Upper lobe of left lung (tissue), 6 donors: ENCODE measurements around the gene ARHGEF2. TPM values are rescaled to one million over a fixed set of nuclear protein-coding genes. Genes with fewer than 3 reads are reported as not detected.
A peak's percentile ranks its signal among the peaks of the same experiment; 100 is the strongest.

ENCODE experiments used
- ATAC-seq, 2 donors: fragments of 200-7000 bp; cut with Tn5 transposase; one replicate each; pipeline ENCODE4 v1.9.1; 2022; ENCODE audit warnings: mild to moderate bottlenecking in 2 of 2, moderate library complexity in 2 of 2; ENCODE audit not compliant: low FRiP score in 2 of 2
- DNase-seq, 2 donors: peaks; one replicate each; pipeline ENCODE4 v3.0.0-alpha.2; 2019 to 2020
- H3K27ac ChIP-seq, 4 donors: fragments of 200-600 bp; sonication (generic); one replicate each; pipeline ENCODE4 v1.5.1; 2016 to 2019
- H3K27me3 ChIP-seq, 4 donors: fragments of 200-600 bp; sonication (generic); one replicate each; pipeline ENCODE4 v1.5.1; 2017 to 2019
- H3K36me3 ChIP-seq, 4 donors: fragments of 200-600 bp; sonication (generic); one replicate each; pipeline ENCODE4 v1.5.1; 2016 to 2019
- H3K4me1 ChIP-seq, 4 donors: fragments of 200-600 bp; sonication (generic); one replicate each; pipeline ENCODE4 v1.5.1; 2018 to 2019
- H3K4me3 ChIP-seq, 4 donors: fragments of 200-600 bp; sonication (generic); one replicate each; pipeline ENCODE4 v1.5.1; 2017 to 2019; ENCODE audit warnings: mild to moderate bottlenecking in 2 of 4, moderate library complexity in 1 of 4
- H3K9me3 ChIP-seq, 4 donors: fragments of 200-600 bp; sonication (generic); one replicate each; pipeline ENCODE4 v1.5.1; 2018 to 2019
- EP300 ChIP-seq, 4 donors: sonication (generic); formaldehyde crosslinking; IDR thresholded peaks; one replicate each; pipeline ENCODE4 v1.5.1; 2017; ENCODE audit warnings: antibody characterized with exemption in 4 of 4, control low read depth in 2 of 4
- POLR2A ChIP-seq, 4 donors: fragments of 450-650 bp; IDR thresholded peaks; one replicate each; pipeline ENCODE4 v1.5.1; 2016 to 2017; ENCODE audit warnings: antibody characterized with exemption in 4 of 4, mild to moderate bottlenecking in 2 of 4
- POLR2AphosphoS5 ChIP-seq, 2 donors: sonication (generic); formaldehyde crosslinking; IDR thresholded peaks; one replicate each; pipeline ENCODE4 v1.5.1; 2017; ENCODE audit warnings: antibody characterized with exemption in 2 of 2
- WGBS, 2 donors: methylation state at CpG; one replicate each; pipeline ENCODE4 v1.1.5; 2017 to 2018; 5-methylcytosine and 5-hydroxymethylcytosine counted together
- total RNA-seq, 6 donors: library from RNA; depleted of rRNA in 4 of 6; stranded (reverse); fragments of >200 nt in 4 of 6; gene quantifications; one replicate each; pipeline versions ENCODE4 v1.1.0 to v1.2.1, GENCODE V29; 2016 to 2021
- TF ChIP-seq, protein P1 (sequence below), 6 experiments: fragments of 450-650 bp in 4 of 6; fragments of 200-600 bp in 2 of 6; sonication (generic) in 2 of 6; IDR thresholded peaks; one replicate each; pipeline ENCODE4 v1.5.1; 2016 to 2019; ENCODE audit warnings: antibody characterized with exemption in 6 of 6
- donor health status: DM: no; HTN: no; CAD: no; lungs with moderate emphysema.
- donor health status: DM: no; HTN: yes; CAD: no; lungs with severe emphysema.

The ARHGEF2 gene
- total RNA-seq, 6 donors from 2014 or later = 198 to 969 (median 229) TPM

DNA sequence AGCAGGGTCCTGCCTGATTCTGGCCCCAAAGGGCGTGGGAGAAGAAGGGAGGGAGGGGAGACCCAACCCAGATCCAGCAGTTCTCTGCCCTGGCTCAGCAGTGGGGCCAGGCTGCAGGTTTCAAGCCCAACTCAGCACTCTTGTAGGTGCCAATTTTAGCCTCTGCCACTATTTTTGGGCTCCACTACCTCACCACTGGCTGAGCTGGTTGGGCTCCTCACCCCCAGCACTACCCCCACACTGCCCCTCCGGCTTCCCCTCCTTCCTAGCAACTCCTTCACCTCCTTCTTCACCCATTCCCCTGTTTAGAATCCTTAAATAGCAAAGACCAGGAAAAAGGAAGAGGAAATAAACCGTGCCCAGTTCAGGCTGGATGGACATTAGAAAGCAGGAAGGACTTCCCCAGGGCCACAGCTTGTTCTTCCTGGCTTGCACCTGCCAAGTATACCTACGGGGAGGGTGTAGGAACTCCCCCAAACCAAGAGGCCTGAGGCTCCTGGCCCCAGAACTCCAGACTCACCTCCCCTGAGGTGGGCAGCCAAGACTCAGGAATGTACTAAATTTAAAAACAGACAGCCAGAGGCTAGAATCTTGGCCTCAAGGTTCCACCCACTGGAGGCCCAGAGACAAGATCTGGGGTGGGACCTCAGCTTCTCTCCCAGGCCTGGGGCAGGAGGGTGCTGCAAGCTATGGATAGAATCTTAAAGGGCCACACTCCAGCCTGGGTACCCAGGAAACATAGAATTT is 1.4 kb upstream of the ARHGEF2 start:
- peak overlapping the region; percentile 60 to 97 (median 66) for H3K4me3 ChIP-seq
- DNase-seq = peak in 1 of 2 donors; percentile 58

DNA sequence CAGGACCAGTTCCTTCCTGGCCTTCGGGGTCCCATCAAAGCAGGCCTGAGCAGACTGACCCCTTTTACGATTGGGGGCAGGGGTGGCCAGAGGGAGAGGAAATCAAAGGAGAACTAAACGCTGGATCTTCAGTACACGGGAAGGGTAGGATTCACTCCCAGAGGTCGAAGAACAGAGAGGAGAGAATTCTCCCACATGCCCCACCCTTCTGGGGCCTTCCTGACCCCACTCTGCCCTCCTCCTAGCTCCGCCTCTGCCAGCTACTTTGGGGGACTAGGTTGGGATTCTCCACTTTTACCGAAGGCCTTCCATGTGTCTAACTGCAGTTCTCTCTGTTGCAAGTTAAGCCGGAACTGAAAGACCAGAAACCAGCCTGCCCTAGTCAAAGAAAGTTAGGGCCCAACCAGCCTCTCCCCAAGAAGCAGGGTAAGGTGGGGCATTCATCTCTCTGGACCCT is 654 bp upstream of the ARHGEF2 start:
- WGBS, 2 donors = 1 to 2% methylated on average over 7 to 8 of the region's 8 CpGs
- Histone ChIP-seq H3K36me3 (no peaks in the 10 kb centered on the region), H3K27ac (peak overlapping the region; percentile 85 to 100 (median 98)), H3K4me1 (peaks cover 68 to 88% (median 83%) of the 10 kb centered on the region in 4 donors), H3K27me3 (no peaks in the 10 kb centered on the region), H3K9me3 (no peaks in the 10 kb centered on the region), H3K4me3 (peak overlapping the region; percentile 60 to 97 (median 66))
- TF ChIP-seq POLR2AphosphoS5 (IDR thresholded peaks at IDR 0.05) (peak in 1 of 2 donors; percentile 13), POLR2A (IDR thresholded peaks at IDR 0.05) (no peak), EP300 (IDR thresholded peaks at IDR 0.05) (no peak)
- DNase-seq (no peak), ATAC-seq (peak in 1 of 2 donors; percentile 23)

More for the DNA sequence above, 1.4 kb upstream of the ARHGEF2 start:
- no peaks in the 10 kb centered on the region for H3K9me3 ChIP-seq
- peaks cover 65 to 86% (median 77%) of the 10 kb centered on the region in 4 donors for H3K4me1 ChIP-seq
- ATAC-seq = no peak
- H3K27me3 ChIP-seq = no peaks in the 10 kb centered on the region
- no peak for TF ChIP-seq EP300 (IDR thresholded peaks at IDR 0.05)
- no peak for TF ChIP-seq POLR2A (IDR thresholded peaks at IDR 0.05)
- TF ChIP-seq, protein P1, sequence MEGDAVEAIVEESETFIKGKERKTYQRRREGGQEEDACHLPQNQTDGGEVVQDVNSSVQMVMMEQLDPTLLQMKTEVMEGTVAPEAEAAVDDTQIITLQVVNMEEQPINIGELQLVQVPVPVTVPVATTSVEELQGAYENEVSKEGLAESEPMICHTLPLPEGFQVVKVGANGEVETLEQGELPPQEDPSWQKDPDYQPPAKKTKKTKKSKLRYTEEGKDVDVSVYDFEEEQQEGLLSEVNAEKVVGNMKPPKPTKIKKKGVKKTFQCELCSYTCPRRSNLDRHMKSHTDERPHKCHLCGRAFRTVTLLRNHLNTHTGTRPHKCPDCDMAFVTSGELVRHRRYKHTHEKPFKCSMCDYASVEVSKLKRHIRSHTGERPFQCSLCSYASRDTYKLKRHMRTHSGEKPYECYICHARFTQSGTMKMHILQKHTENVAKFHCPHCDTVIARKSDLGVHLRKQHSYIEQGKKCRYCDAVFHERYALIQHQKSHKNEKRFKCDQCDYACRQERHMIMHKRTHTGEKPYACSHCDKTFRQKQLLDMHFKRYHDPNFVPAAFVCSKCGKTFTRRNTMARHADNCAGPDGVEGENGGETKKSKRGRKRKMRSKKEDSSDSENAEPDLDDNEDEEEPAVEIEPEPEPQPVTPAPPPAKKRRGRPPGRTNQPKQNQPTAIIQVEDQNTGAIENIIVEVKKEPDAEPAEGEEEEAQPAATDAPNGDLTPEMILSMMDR (IDR thresholded peaks at IDR 0.05) = no peak
- TF ChIP-seq POLR2AphosphoS5 (IDR thresholded peaks at IDR 0.05) = no peak
- H3K36me3 ChIP-seq = no peaks in the 10 kb centered on the region
- WGBS, 2 donors = 6 to 13% methylated on average over 3 to 4 of the region's 4 CpGs
- peak overlapping the region; percentile 85 to 100 (median 98) for H3K27ac ChIP-seq

DNA sequence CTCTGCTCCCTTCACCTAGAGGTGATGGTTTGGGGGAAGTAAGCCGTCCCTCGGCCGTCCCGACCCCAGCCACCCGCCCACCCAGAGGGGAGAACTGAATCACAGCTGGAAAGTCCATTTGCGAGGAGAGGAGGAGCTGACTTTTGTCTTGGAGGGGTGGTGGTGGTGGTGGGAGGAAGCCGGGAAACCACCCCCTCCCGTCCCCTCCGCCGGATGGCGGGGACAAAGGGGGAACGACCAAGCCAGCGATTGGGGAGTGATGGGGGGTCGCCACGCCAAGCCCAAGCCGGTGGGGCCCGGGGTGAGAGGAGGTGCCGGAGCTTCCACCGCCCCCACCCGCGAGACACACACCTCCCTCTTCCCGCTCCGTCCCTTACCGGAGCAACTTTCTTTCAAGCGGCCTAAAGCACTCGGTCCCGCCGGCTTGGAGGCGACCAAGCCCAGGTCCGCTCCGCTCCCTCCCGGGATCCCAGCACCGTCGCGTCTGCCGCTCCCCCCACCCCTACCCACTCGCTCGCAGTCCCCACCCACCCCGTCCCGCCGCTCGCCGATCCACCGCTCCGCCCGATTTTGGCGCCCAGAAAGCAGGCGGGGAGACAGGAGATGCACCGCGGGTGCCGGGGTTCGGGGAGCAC is 540 bp downstream of the ARHGEF2 start:
- no peaks in the 10 kb centered on the region for H3K9me3 ChIP-seq
- H3K27me3 ChIP-seq = no peaks in the 10 kb centered on the region
- no peaks in the 10 kb centered on the region for H3K36me3 ChIP-seq
- H3K27ac ChIP-seq = peak overlapping the region; percentile 85 to 100 (median 98)
- TF ChIP-seq POLR2AphosphoS5 (IDR thresholded peaks at IDR 0.05) (peak in 1 of 2 donors; percentile 3), EP300 (IDR thresholded peaks at IDR 0.05) (no peak)
- peaks cover 68 to 86% (median 83%) of the 10 kb centered on the region in 4 donors for H3K4me1 ChIP-seq
- H3K4me3 ChIP-seq = peak overlapping the region; percentile 60 to 97 (median 66)
- ATAC-seq (peak in 1 of 2 donors; percentile 65), DNase-seq (peak; percentile 40 to 88)
- 0 to 2% methylated on average over 10 to 18 of the region's 52 CpGs for WGBS, 2 donors

GRCh38 chr1:155976913-155977689 is 1.2 kb downstream of the ARHGEF2 start:
- Histone ChIP-seq H3K4me1 (peaks cover 68 to 86% (median 83%) of the 10 kb centered on the region in 4 donors), H3K27ac (peak overlapping the region; percentile 85 to 100 (median 98)), H3K27me3 (no peaks in the 10 kb centered on the region), H3K4me3 (peak overlapping the region; percentile 60 to 97 (median 66)), H3K9me3 (no peaks in the 10 kb centered on the region), H3K36me3 (peaks cover 0 to 5% (median 0%) of the 10 kb centered on the region in 4 donors)
- DNase-seq = no peak
- no peak for TF ChIP-seq POLR2AphosphoS5 (IDR thresholded peaks at IDR 0.05)
- TF ChIP-seq, protein P1 (IDR thresholded peaks at IDR 0.05) = no peak
- TF ChIP-seq POLR2A (IDR thresholded peaks at IDR 0.05) = no peak
- no peak for TF ChIP-seq EP300 (IDR thresholded peaks at IDR 0.05)
- WGBS, 2 donors = 0 to 1% methylated on average over 5 of the region's 5 CpGs
- ATAC-seq = peak in 1 of 2 donors; percentile 1

- ATAC-seq (peak; percentile 20 to 47), DNase-seq (peak in 1 of 2 donors; percentile 71)
- Histone ChIP-seq H3K9me3 (no peaks in the 10 kb centered on the region), H3K27me3 (no peaks in the 10 kb centered on the region), H3K27ac (peak overlapping the region; percentile 85 to 100 (median 98)), H3K4me3 (peak overlapping the region; percentile 60 to 97 (median 66)), H3K36me3 (peaks cover 0 to 5% (median 0%) of the 10 kb centered on the region in 4 donors), H3K4me1 (peaks cover 68 to 86% (median 83%) of the 10 kb centered on the region in 4 donors)
- no peak for TF ChIP-seq EP300 (IDR thresholded peaks at IDR 0.05)
- TF ChIP-seq POLR2A (IDR thresholded peaks at IDR 0.05) = peak in 1 of 4 donors; percentile 43
- peak in 1 of 2 donors; percentile 3 for TF ChIP-seq POLR2AphosphoS5 (IDR thresholded peaks at IDR 0.05)
- TF ChIP-seq, protein P1 (IDR thresholded peaks at IDR 0.05) = no peak
- 1% methylated on average over 14 of the region's 14 CpGs for whole genome bisulfite sequencing, 2 donors
Measured at GRCh38 chr1:155976062-155976912, 2.1 kb downstream of the ARHGEF2 start.
